Activated naive CD8-positive, alpha-beta T cell treated with anti-CD3 and anti-CD28 coated beads for 36 hours (primary cell): ENCODE results near the gene CXXC1. TPM values are rescaled to one million over a fixed set of nuclear protein-coding genes. Genes with fewer than 3 reads are reported as not detected.
A peak's percentile ranks its signal among the peaks of the same experiment; 100 is the strongest.

Experiments used
- DNase-seq: peaks from one replicate; pipeline ENCODE4 v3.0.0; 2021
- H3K27ac Mint-ChIP-seq: one replicate; pipeline ENCODE4 v1.8.0; 2022; ENCODE audit warnings: mild to moderate bottlenecking, moderate library complexity, mixed read lengths
- H3K27me3 Mint-ChIP-seq: one replicate; pipeline ENCODE4 v1.8.0; 2022; ENCODE audit warnings: mild to moderate bottlenecking, mixed read lengths
- H3K36me3 Mint-ChIP-seq: one replicate; pipeline ENCODE4 v1.8.0; 2021; ENCODE audit warnings: mild to moderate bottlenecking, mixed read lengths
- H3K4me1 Mint-ChIP-seq: one replicate; pipeline ENCODE4 v1.8.0; 2021; ENCODE audit warnings: mixed read lengths
- H3K4me3 Mint-ChIP-seq: one replicate; pipeline ENCODE4 v1.8.0; 2022; ENCODE audit warnings: mild to moderate bottlenecking, moderate library complexity, mixed read lengths
- H3K9me3 Mint-ChIP-seq: one replicate; pipeline ENCODE4 v1.8.0; 2022; ENCODE audit warnings: mixed read lengths
- total RNA-seq, 2 experiments: library from RNA; stranded (reverse); gene quantifications; one replicate each; pipeline ENCODE4 v1.2.3, GENCODE V29; 2021

CXXC1 gene
- total RNA-seq, 2 experiments from 2014 or later, result 97.0 to 97.2 TPM

DNA sequence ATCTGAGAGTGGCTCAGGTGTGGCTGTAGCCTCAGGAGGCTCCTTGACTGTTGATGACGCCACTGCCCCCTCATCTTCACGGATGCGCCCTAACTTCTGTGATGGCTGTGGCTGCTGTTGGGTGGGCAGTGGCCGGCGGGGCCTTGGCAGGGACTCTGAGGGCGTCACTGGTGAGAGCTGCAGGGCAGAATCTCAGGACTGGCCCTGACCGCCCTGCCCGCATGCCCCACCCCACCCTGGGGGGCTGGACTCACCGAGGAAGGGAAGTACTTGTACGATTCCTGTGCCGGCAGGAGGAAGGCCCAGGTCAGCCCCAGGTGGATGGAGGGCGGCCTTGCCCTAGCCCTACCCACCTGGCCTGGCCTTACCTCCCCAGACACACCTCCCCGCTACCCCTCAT lies 2.4 kb downstream of the CXXC1 start:
- no peak for DNase-seq
- Mint-ChIP-seq H3K4me3 (no peak overlapping the region), H3K9me3 (no peaks in the 10 kb centered on the region), H3K36me3 (peaks cover 54% of the 10 kb centered on the region), H3K4me1 (peaks cover 26% of the 10 kb centered on the region), H3K27me3 (no peaks in the 10 kb centered on the region), H3K27ac (no peak overlapping the region)

DNA sequence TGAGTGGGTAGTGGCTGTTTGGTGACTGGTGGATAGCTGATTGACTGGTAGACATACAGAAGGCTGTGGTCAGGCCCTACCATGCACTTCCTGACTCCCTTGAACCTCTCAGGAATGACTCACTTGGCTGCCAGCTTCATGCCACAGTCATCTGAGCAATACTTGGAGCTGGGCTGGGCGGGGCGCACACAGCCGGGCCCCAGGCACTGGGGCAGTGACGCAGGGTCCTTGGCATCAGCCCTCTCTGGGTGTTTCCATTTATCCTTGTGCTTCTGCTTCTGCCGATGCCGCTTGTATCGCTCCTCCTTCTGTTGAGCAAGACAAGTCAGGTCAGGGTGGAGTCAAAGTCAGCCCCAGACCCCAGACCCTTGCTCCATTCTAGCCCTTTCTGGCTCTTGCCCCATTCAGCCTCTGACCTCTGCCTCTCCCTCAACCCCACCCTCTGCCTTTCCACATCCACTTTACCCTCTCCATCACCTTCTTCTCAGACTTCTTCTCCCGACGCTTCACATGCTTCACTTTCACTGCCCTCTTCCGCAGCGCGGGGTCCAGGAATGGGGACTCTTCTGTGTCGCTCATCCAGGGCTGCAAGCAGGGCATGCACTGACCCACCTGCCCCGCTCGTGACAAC lies 3.1 kb downstream of the CXXC1 start:
- no peaks in the 10 kb centered on the region for H3K9me3 Mint-ChIP-seq
- DNase-seq, result no peak
- no peaks in the 10 kb centered on the region for H3K27me3 Mint-ChIP-seq
- H3K4me3 Mint-ChIP-seq, result no peak overlapping the region
- H3K4me1 Mint-ChIP-seq, result peaks cover 31% of the 10 kb centered on the region
- H3K27ac Mint-ChIP-seq, result peak overlapping the region; percentile 23
- H3K36me3 Mint-ChIP-seq, result peaks cover 56% of the 10 kb centered on the region

DNA sequence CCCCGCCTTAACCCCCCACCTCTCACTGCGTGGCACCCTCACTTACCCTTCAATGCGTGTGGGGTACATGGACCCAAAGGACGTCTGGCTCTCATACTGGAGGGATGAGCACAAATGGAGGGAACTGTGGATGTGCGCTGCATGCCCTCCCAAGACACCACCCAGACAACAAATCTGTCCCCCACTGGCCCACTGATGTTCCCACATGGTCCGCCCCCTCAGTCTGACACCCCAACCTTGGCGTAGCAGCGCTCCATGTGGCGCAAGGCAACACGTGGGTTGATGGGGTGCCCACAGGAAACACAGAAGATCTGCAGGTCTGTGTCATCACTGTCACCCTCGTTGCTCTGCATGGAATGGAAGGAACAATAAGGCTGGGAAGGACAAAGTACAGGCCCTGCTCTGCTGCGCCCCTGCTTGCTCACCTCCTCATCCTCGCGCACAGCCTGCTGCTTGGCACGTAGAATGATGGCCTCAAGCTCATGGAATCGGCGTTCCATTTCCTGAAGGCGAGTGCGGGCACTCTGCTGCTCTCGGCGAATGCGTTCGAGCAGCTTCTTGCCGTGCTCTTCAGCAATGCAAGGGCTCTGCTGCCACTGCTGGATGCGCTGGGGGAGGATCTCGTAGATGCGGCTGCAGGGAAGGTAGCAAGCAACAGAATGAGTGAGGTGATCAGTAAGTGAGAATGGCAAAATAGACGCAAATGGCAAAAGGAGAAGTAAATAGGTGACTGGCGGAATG lies 3.9 kb downstream of the CXXC1 start:
- Mint-ChIP-seq H3K27ac (peak overlapping the region; percentile 23), H3K36me3 (peaks cover 60% of the 10 kb centered on the region)

DNA sequence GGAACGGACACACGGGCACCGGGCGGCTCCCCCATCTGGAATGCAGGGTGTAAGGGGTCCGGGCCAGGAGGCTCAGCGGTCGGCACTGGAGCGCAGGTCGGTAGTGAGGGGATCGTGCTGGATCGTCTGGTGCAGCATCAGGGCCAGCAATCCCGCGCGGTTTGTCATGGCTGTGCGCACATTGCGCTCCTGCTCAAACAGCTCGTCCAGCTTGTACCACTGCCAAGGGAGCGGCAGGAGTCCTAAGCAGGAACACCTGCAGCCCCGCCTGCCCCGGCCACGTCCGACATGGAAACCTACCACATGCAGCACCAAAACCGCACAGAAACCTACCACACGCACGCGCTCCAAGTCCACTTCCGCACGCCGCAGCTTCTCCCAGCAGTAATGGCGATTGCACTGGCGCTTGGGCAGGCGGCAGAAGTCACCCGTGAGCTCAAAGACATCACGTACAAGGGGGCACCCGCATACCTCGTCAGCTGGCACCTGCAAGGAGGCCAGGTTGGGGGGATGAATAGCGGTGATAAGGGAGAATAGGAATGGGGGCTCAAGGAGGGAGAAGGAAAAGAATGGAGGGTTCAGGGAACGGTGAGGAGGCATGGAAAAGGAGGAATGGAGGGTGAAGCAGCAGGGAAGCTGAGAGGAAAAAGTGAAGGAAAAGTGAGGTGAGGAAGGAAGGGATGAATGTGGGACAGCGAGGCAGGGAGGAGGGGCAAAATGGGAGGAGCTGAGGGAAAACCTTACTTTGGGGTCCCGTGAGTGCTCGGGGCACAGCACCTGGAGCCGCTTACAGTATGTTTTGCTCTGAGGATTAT lies 4.8 kb downstream of the CXXC1 start:
- peak overlapping the region; percentile 20 for H3K27ac Mint-ChIP-seq
- H3K27me3 Mint-ChIP-seq, result no peaks in the 10 kb centered on the region
- no peaks in the 10 kb centered on the region for H3K9me3 Mint-ChIP-seq
- no peak for DNase-seq
- H3K36me3 Mint-ChIP-seq, result peaks cover 60% of the 10 kb centered on the region
- H3K4me1 Mint-ChIP-seq, result peaks cover 36% of the 10 kb centered on the region
- H3K4me3 Mint-ChIP-seq, result peak overlapping the region; percentile 36

More for the DNA sequence above, 3.9 kb downstream of the CXXC1 start:
- H3K27me3 Mint-ChIP-seq, result no peaks in the 10 kb centered on the region
- H3K4me1 Mint-ChIP-seq, result peaks cover 35% of the 10 kb centered on the region
- no peak for DNase-seq
- H3K4me3 Mint-ChIP-seq, result peak overlapping the region; percentile 9
- no peaks in the 10 kb centered on the region for H3K9me3 Mint-ChIP-seq

DNA sequence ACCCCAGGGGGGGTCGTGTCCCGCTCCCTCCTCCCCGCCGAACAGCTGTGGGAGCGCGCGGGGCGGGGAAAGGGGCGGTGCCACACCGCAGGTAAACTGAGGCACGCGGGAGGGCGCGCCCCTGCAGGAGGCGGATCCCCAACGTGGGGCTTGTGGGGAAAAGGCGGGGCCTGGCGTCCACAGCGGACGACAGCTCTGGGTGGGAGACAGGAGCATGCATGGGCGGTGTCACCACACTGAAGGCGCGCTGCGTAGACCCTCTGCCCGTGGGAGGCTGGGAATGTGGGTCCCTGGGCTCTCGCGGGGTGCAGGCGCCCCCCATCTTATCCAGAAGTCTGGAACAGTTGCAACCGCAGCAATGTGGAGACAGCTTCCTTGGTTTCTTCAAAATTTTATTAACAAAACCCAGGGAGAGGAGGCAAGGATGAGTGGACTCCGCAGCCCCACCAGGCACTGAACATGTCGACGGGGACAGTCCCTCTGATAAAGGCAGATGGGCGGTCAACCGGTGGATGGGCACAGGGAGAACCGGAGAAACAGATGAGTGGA lies 5.4 kb downstream of the CXXC1 start:
- Mint-ChIP-seq H3K9me3 (no peaks in the 10 kb centered on the region), H3K27me3 (no peaks in the 10 kb centered on the region), H3K27ac (peak overlapping the region; percentile 97), H3K36me3 (peaks cover 56% of the 10 kb centered on the region), H3K4me3 (peak overlapping the region; percentile 90), H3K4me1 (peaks cover 36% of the 10 kb centered on the region)
- DNase-seq, result no peak

DNA sequence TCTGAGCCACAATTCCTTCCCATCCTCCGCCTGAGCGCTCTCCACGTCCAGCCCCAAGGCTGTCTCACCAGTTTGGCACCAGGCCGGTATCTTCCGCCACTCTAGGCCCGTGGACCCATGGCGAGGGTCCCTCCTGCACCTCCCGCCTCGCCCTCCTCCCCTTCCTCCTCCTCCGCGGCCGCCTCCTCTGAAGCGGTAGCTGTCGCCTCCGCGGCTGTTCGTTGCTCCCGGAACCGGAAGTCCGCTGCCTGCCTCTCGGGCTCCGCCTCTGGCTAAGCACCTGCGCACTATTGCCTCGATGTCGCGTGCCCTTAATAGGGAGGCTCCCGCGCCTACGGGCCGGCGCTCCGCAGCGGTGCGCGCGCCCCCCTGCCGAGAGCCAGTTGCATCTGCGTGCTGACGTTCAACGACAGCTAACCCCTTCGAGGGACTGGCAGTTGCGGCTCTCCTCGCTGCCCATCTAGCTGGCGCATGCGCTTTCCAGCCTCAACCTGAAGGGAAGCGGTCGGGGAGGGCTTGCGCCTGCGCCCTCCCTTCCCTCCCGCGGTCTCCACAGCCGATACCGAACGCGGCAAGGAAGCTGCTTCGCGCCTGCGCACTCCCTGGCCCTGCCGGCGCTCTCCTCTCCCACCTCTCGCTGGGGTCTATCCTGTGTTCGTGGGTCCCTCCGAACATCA lies 6.1 kb downstream of the CXXC1 start, which contains the start of gene MBD1:
MBD1 (minus strand) TSS at position 229 of the 677 bp plus-strand sequence. CDS start 1,531 bp downstream, outside the sequence.
- peak; percentile 96 for DNase-seq

DNA sequence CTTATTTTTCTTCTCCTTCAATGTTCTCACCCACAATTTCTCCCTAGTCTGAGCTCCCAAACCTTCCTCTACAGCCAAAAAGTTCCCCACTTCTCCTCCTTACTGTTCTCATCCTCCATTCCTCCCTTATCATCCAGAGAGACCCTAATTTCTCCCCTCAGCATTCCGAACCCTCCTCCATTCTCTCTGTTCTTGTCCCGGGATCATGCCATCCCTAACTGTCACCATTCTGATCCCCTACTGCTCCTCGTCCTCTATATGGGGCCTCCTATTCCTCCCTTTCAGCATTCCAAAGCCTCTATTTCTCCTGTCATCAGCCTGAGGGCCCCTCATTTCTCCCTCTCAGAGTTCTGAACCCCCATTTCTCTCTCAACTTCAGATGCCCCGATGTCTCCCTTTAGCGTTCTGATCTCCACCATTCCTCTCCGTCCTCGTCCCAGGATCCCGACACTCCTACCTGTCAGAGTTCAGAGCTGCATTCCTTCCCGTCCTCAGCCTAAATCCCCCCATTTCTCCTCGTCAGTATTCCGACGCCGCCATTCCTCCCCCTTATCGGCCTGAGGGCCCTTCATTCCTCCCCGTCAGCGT lies 6.7 kb downstream of the CXXC1 start:
- Mint-ChIP-seq H3K4me3 (peak overlapping the region; percentile 90), H3K36me3 (peaks cover 52% of the 10 kb centered on the region), H3K4me1 (peaks cover 26% of the 10 kb centered on the region), H3K9me3 (no peaks in the 10 kb centered on the region), H3K27me3 (no peaks in the 10 kb centered on the region), H3K27ac (peak overlapping the region; percentile 97)
- DNase-seq, result no peak

More for the DNA sequence above, 6.1 kb downstream of the CXXC1 start, which contains the start of gene MBD1:
- Mint-ChIP-seq H3K27me3 (no peaks in the 10 kb centered on the region), H3K4me3 (peak within 1 kb of the TSS; percentile 90), H3K4me1 (peaks cover 31% of the 10 kb centered on the region), H3K36me3 (peaks cover 50% of the 10 kb centered on the region), H3K9me3 (no peaks in the 10 kb centered on the region), H3K27ac (peak within 1 kb of the TSS; percentile 97)

DNA sequence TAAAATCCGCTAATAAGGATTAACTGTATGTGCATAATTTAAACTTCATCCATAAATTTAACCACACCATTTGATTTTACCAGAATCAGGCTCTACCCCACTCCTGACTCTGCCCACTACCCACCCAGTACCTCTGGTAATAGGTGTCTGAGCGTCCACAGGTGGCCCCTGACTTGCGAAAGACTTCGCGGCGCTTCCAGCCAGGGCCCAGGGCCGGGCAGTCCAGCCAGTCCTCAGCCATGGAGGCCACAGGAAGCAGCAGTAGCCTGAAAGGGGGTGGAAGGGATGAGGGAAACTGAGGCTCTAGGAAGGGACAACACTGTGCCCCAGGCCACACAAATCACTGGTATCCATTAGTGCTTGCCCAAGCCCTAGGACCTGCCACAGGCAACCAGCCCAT lies 7.7 kb downstream of the CXXC1 start:
- DNase-seq, result no peak
- Mint-ChIP-seq H3K27ac (no peak overlapping the region), H3K4me1 (peaks cover 23% of the 10 kb centered on the region), H3K9me3 (no peaks in the 10 kb centered on the region), H3K4me3 (peak overlapping the region; percentile 90), H3K27me3 (no peaks in the 10 kb centered on the region), H3K36me3 (peaks cover 54% of the 10 kb centered on the region)

DNA sequence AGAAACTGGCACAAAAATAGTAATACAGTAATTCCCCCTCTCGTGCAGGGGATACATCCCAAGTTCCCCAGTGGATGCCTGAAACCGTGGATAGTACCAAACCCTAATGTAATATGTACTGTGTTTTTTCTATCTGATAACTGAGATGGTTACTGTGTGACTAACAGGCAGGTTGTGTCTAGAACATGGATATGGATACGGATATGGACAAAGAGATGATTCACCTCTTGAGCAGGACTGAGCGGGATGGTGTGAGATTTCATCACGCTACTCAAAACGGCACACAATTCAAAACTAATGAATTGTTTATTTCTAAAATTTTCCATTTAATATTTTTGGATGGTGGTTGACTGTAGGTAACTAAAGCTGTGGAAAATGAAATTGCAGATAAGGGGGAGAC lies 9.6 kb downstream of the CXXC1 start:
- H3K27me3 Mint-ChIP-seq, result no peaks in the 10 kb centered on the region
- peaks cover 52% of the 10 kb centered on the region for H3K36me3 Mint-ChIP-seq
- no peak for DNase-seq
- peaks cover 18% of the 10 kb centered on the region for H3K4me1 Mint-ChIP-seq
- no peak overlapping the region for H3K27ac Mint-ChIP-seq
- no peak overlapping the region for H3K4me3 Mint-ChIP-seq
- H3K9me3 Mint-ChIP-seq, result no peaks in the 10 kb centered on the region

DNA sequence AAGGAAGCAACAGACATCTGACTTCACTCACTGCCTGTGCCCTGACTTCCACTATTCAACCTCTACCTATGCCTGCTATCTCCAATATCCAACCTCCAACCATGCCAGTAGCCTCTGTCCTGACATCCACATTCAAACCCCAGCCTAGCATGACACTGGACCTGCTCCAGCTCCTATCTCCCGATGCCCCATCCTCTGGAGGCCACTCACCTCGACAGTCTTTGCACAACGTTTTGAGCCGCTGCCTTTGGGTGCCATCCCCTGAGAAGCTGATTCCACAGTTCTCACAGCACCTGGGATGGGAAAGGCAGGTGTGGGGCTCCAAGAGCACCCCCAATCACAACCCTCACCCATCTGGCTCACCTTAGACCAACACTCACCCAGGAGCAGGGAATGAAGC lies 11.0 kb downstream of the CXXC1 start:
- Mint-ChIP-seq H3K36me3 (peaks cover 48% of the 10 kb centered on the region), H3K27ac (no peak overlapping the region)

DNA sequence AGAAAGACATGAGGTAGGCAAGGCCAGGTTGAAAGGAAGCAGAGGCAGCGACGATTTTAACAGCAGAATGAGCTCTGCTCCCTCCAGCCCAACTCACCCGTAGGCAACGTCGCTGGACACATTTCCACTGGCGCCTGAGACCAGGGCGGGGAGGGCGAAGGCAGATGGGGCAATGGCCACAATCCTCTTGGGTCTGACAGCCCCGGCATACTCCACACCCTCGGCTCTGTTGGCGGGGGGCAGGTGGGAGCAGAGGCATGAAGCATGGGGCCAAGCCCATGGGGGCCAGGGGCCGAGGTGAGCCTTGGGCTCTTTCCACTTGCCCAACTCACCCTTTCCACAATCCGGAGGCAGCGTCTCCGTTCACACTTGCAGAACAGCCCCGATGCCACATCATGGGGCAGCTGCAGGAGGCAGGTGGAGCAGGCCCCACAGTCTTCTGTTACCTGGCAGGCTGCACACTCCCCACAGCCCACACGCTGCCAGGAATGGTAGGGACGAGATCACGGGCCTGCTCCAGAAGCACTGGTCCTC lies 11.9 kb downstream of the CXXC1 start:
- Mint-ChIP-seq H3K27me3 (no peaks in the 10 kb centered on the region), H3K27ac (no peak overlapping the region), H3K4me3 (no peak overlapping the region), H3K9me3 (no peaks in the 10 kb centered on the region), H3K36me3 (peaks cover 42% of the 10 kb centered on the region), H3K4me1 (peaks cover 18% of the 10 kb centered on the region)
- DNase-seq, result no peak

More for the DNA sequence above, 11.0 kb downstream of the CXXC1 start:
- no peak for DNase-seq
- H3K4me3 Mint-ChIP-seq, result no peak overlapping the region
- peaks cover 18% of the 10 kb centered on the region for H3K4me1 Mint-ChIP-seq
- no peaks in the 10 kb centered on the region for H3K27me3 Mint-ChIP-seq
- no peaks in the 10 kb centered on the region for H3K9me3 Mint-ChIP-seq

DNA sequence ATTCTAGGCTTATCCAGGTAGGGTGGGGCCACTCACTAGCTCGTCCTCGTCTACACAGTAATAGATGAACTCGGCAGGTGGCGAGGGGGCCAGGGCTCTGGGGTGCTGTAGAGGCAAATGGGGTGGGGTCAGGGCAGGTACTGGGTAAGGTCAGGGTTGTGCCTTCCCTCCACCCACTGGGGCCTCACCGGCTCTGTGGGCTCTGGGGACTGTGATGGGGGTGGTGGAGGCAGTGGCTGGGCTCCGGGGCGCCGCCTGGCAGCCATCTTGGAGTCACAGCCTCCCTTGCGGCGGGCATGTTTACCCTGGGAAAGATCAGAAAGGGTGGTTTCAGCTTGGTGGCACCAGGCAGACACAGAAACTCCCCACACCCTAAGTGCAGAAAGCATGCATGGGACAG lies 12.6 kb downstream of the CXXC1 start:
- Mint-ChIP-seq H3K36me3 (peaks cover 37% of the 10 kb centered on the region), H3K4me3 (no peak overlapping the region), H3K27me3 (no peaks in the 10 kb centered on the region), H3K27ac (no peak overlapping the region), H3K9me3 (no peaks in the 10 kb centered on the region), H3K4me1 (peaks cover 12% of the 10 kb centered on the region)
- DNase-seq, result no peak

DNA sequence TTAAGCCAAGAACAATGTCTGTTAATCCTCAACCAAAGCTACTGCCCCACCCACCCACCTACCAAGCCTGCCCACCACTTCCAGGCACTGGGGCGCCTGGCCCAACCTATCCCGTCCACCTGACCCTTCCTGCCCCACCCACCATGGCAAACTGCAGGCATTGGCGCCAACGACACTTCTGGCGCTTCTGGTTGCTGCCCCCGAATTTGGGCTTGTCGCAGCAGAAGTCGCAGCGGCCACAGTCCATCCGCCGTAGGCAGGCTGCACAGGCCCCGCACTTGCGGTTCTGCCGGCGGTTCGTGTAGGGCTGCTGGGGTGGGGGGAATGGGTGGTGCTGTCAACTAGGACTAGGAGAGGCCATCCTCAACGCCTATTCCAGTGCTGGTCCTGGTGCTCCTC lies 13.4 kb downstream of the CXXC1 start:
- H3K36me3 Mint-ChIP-seq, result peaks cover 32% of the 10 kb centered on the region
- H3K4me1 Mint-ChIP-seq, result peaks cover 8% of the 10 kb centered on the region
- H3K9me3 Mint-ChIP-seq, result no peaks in the 10 kb centered on the region

More for the DNA sequence above, 13.4 kb downstream of the CXXC1 start:
- DNase-seq, result no peak
- Mint-ChIP-seq H3K27ac (no peak overlapping the region), H3K27me3 (no peaks in the 10 kb centered on the region), H3K4me3 (no peak overlapping the region)
